Measurements from ENCODE around the gene TULP3. TPM values are rescaled to one million over a fixed set of nuclear protein-coding genes. Genes with fewer than 3 reads are reported as not detected.

The TULP3 gene
- total RNA-seq, 2 experiments from 2014 or later, result 10.7 to 11.0 TPM

DNA sequence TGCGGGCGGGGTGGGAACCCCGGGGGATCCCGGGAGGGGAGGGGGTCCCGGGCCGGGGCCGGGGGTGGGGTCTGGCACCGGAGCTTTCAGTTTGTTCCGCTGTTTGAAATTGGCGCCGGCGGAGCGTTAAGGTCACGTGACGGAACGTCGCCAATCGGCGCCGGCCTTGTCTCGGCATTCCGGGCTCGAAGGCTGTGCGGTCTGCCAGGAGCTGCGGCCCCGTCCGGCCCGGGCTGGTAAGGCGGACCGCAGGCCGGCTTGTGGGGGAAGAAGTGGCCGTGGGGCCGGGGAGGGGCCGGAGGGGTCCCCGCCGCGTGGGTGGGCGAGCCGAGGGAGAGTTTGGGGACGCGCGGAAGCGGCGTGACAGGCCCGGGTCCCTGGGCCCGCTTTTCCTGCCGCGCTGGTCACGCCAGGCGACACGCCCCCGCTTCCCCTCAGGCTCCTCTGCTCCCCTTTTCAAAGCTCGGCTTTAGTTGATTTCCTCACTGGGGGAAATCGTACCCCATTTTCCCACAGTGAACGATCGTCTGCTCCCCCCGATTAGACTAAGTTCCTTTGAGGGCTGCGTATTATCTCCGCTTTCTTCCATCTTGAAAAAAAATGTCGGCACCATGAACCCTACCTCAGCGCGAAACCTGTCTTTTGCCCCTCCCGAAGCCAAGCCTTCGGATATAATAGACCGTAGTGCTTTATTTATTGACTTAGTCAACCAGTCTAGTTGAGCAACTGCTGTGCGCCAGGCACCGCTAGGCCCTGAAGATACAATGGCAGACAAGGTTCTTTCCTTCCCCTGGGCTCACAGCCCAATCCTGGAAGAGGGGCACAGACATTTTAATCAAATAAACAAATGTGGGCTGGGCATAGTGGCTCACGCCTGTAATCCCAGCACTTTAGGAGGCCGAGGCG, 13.4 kb upstream of the TULP3 start, which contains the start of the genes FOXM1 and RHNO1:
TSS of gene FOXM1 (minus strand) at position 128 of the 906 bp plus-strand sequence. CDS start 2,696 bp downstream, outside the sequence.
TSS of gene RHNO1 (plus strand) at position 177 of the 906 bp plus-strand sequence. CDS start 8,144 bp downstream, outside the sequence.
- CTCF ChIA-PET (ENCODE audit: unreplicated experiment), result no interaction called here
- H3K4me1 ChIP-seq (ENCODE audit: insufficient read depth, low read length, poor library complexity, severe bottlenecking), result peaks cover 29% of the 10 kb centered on the region
- TF ChIP-seq, protein P1, sequence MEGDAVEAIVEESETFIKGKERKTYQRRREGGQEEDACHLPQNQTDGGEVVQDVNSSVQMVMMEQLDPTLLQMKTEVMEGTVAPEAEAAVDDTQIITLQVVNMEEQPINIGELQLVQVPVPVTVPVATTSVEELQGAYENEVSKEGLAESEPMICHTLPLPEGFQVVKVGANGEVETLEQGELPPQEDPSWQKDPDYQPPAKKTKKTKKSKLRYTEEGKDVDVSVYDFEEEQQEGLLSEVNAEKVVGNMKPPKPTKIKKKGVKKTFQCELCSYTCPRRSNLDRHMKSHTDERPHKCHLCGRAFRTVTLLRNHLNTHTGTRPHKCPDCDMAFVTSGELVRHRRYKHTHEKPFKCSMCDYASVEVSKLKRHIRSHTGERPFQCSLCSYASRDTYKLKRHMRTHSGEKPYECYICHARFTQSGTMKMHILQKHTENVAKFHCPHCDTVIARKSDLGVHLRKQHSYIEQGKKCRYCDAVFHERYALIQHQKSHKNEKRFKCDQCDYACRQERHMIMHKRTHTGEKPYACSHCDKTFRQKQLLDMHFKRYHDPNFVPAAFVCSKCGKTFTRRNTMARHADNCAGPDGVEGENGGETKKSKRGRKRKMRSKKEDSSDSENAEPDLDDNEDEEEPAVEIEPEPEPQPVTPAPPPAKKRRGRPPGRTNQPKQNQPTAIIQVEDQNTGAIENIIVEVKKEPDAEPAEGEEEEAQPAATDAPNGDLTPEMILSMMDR (conservative IDR thresholded peaks at IDR 0.05; ENCODE audit: low read length), result no peak
- no peak for TF ChIP-seq EZH2phosphoT487 (IDR thresholded peaks at IDR 0.05; ENCODE audit: borderline replicate concordance, low read depth, low read length)

DNA sequence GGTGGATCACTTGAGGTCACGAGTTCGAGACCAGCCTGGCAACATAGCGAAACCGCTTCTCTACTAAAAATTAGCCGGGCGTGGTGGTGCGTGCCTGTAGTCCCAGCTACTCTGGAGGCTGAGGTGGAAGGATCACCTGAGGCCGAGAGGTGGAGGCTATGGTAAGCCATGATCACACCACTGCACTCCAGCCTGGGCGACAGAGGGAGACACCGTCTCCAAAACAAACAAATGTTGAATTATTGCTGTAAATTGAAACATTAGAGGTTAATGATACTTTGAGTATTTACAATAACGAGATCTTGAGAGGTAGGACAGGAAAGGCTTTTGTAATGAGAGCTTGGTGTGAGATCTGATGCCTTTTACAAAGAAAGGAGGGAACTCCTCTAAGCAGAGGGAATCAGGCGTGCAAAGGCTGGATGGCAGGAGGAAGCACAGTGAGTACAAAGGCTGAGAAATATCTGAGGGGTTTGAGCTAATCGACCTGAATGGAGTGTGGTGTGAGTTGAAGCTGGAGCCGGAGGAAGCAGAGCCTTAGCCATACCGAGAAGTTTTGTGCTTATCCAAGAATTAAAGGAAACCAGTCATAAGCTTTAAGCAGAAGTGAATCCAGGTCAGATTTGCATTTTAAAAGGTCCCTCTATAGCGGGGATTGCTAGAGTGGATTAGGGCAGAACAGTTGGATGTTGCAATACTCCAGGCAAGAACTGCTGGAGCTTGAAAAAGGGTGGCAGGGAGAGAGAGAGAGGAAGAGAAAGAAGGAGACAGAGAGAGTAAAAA, 12.5 kb upstream of the TULP3 start:
- H3K79me2 ChIP-seq (ENCODE audit: insufficient read depth, low read depth, low read length), result peaks cover 90% of the 10 kb centered on the region
- H3K4me3 ChIP-seq (ENCODE audit: low read depth, low read length, poor library complexity, severe bottlenecking), result peak overlapping the region; percentile 76
- peak; percentile 54 for DNase-seq (ENCODE audit: low spot score)
- no peaks in the 10 kb centered on the region for H3K9me2 ChIP-seq (ENCODE audit: insufficient read depth, low read length)
- POLR2A ChIA-PET, result interaction anchor here (0.6 to 1.8 kb wide), 5 partner anchors 9 to 1676 kb away, joined by 3 to 9 read pairs (median 3); partner anchors contain the start of gene TULP3
- no peak for TF ChIP-seq EZH2phosphoT487 (IDR thresholded peaks at IDR 0.05; ENCODE audit: borderline replicate concordance, low read depth, low read length)
- TF ChIP-seq, protein P1 (conservative IDR thresholded peaks at IDR 0.05; ENCODE audit: low read length), result peak; percentile 52; the same call in 1 of the 2 replicates
- no peak overlapping the region for H2AFZ ChIP-seq (ENCODE audit: low read length)
- peaks cover 60% of the 10 kb centered on the region for H3K36me3 ChIP-seq (ENCODE audit: insufficient read depth, low read length)
- peak overlapping the region; percentile 96 for H3K4me2 ChIP-seq (ENCODE audit: low read length)
- intact Hi-C loops (cut with micrococcal nuclease; ENCODE audit: unreplicated experiment), result loop anchor here (1.0 to 2.0 kb wide), 2 partner anchors 12 to 65 kb away; partner anchors contain the start of genes ITFG2 and TULP3
- H3K27ac ChIP-seq (ENCODE audit: low read depth, low read length, poor library complexity, severe bottlenecking), result peak overlapping the region; percentile 76
- H3K9me3 ChIP-seq (ENCODE audit: low read length), result no peaks in the 10 kb centered on the region
- no peaks in the 10 kb centered on the region for H4K20me1 ChIP-seq (ENCODE audit: insufficient read depth, low read length)
- BruUV-seq (replicated peaks), result no TSS peak
- peaks cover 29% of the 10 kb centered on the region for H3K4me1 ChIP-seq (ENCODE audit: insufficient read depth, low read length, poor library complexity, severe bottlenecking)
- CTCF ChIA-PET (ENCODE audit: unreplicated experiment), result no interaction called here

More for the DNA sequence above, 13.4 kb upstream of the TULP3 start, which contains the start of the genes FOXM1 and RHNO1:
- intact Hi-C loops (cut with micrococcal nuclease; ENCODE audit: unreplicated experiment), result loop anchor here (2.0 kb wide), 1 partner anchor 64 kb away; the partner anchor contains the start of gene ITFG2
- peak; percentile 90 for DNase-seq (ENCODE audit: low spot score)
- Histone ChIP-seq H3K4me3 (ENCODE audit: low read depth, low read length, poor library complexity, severe bottlenecking) (peak within 1 kb of the TSS; percentile 76), H3K9me2 (ENCODE audit: insufficient read depth, low read length) (no peaks in the 10 kb centered on the region), H3K4me2 (ENCODE audit: low read length) (peak within 1 kb of the TSS; percentile 96), H2AFZ (ENCODE audit: low read length) (peak within 1 kb of the TSS; percentile 51), H3K27ac (ENCODE audit: low read depth, low read length, poor library complexity, severe bottlenecking) (peak within 1 kb of the TSS; percentile 76), H3K79me2 (ENCODE audit: insufficient read depth, low read depth, low read length) (peaks cover 88% of the 10 kb centered on the region), H4K20me1 (ENCODE audit: insufficient read depth, low read length) (no peaks in the 10 kb centered on the region), H3K36me3 (ENCODE audit: insufficient read depth, low read length) (peaks cover 62% of the 10 kb centered on the region), H3K9me3 (ENCODE audit: low read length) (no peaks in the 10 kb centered on the region)
- POLR2A ChIA-PET, result interaction anchor here (0.6 to 1.8 kb wide), 3 partner anchors 13 to 86 kb away, joined by 3 to 9 read pairs (median 5); partner anchors contain the start of gene TULP3
- TSS peak; percentile 87 for BruUV-seq (replicated peaks)
